Esophagus mucosa (tissue), 1 donor: ENCODE measurements around the gene SAMMSON. TPM values are rescaled to one million over a fixed set of nuclear protein-coding genes. Genes with fewer than 3 reads are reported as not detected.

ENCODE experiments used
- ATAC-seq: fragments of 200-7000 bp; cut with Tn5 transposase; one replicate; pipeline ENCODE4 v1.9.1; 2020
- total RNA-seq: library from RNA; stranded (reverse); gene quantifications from one replicate; pipeline ENCODE4 v1.2.4, GENCODE V29; 2023
- donor health status: DM: yes; HTN: yes; CAD: no.

The SAMMSON gene
- total RNA-seq, 1 donor from 2014 or later, result not detected

DNA sequence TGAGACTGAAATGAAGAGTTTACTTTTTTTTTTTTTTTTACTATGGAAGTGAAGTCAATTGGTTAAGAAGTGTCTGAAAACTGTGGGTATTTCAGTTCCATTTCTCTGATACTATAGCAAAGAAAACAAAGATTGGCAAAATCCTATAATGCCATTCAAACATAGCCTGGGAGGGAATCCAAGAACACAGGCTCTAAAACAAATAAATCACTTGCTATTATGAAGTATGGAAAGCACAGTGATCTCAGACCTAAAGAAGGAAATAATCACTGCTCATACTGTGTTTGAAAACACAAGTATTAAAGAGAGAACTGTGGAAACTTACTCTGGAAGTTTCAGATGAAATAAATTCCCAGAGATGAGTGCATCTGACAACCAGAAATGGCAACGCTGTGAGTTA lies 12.0 kb downstream of the SAMMSON start:
- no peak for ATAC-seq

DNA sequence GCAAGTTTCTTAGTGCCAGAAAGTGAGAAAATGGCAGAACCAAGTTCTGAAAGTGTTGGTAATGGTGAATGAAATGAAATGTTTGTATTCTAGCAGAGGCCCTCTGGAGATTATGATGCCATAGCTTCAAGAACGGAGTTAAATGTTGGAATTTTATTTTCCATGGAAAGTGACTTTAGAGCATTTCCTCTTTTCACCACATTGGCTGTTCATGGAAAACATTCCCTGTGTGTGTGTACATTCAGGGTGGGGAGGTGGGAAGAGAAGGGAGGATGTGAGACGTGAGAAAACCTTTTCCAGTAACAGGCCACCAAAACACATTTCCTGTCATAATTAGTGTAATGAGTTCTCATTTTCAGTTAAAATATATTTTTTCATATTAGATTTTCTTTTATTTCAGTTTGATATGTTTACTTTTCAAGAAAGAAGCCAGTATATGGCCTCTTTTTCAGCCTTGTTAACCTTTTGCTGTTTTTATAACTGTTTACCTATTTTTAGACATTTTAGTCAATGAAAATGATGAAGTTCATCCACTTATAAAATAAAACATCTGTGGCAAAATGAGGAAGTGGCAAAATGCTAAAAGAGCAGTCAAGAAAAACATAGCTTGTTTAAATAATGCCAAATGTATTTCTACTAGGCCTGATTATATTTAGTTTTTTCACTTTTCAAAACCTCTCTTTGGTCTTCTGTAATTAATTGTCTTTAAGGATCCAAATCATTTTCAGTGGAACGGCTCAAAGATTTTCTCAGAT lies 21.6 kb downstream of the SAMMSON start:
- no peak for ATAC-seq

DNA sequence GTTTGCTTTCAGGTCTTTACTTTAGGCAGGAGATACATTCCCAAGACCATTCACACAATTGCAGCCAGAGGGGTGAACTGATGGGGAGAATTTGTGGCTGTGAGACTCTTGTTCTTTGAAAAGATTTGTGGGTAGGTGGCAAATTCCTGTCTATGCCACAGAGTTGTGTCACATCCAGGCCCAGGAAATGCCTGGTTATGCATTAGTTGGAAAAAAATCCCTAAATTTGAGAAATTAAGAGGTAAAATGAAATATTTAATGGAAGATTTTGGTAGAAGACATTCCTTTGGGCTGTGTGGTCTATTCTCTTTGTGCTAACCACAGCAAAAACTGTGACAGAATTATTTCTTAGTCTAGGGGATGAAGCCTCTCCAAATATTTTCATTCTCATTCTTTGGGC lies 28.8 kb downstream of the SAMMSON start:
- no peak for ATAC-seq

GRCh38 chr3:70038693-70039092 lies 39.2 kb downstream of the SAMMSON start:
- no peak for ATAC-seq

- no peak for ATAC-seq
Observed at GRCh38 chr3:70040386-70040785, 40.9 kb downstream of the SAMMSON start.

DNA sequence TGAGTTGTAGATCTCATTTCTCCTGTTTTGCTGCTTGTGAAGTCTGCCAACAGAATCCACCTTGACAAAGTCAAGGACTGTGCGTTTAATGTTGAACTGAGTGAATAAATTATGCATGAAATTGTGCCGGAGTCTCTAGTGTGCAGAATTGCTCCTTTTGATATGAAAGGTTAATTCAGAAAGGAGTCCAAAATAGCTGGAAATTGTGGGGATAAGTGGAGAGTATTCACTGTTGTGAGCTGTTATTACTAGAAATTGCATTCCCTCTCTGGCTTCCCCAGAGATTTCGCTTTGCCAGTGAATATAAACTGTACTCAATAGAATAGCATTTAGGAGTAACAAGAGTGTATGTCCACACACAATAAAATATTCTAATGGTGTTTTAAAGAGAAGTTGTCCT lies 43.1 kb downstream of the SAMMSON start:
- no peak for ATAC-seq

DNA sequence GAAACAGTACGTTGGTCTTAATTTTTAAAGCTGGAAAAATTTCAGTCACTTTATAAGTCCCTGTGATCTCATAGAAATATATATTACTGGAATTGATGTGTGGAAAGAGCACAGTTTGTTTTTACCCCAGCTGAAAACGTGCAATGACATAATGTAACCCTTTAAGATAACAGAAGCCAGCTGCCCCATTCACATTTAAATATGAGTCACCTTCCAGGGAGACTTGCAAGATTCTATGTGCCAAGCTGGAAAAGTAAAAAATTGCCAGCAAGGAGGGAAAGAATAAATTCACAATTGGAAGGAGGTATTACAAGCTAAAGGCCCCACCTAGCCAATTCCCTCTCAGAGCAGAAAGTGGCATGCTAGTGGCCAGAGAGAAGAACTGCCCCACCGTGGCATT lies 50.2 kb downstream of the SAMMSON start:
- no peak for ATAC-seq

- ATAC-seq, result no peak
Observed at GRCh38 chr3:70053293-70053692, 53.8 kb downstream of the SAMMSON start.

DNA sequence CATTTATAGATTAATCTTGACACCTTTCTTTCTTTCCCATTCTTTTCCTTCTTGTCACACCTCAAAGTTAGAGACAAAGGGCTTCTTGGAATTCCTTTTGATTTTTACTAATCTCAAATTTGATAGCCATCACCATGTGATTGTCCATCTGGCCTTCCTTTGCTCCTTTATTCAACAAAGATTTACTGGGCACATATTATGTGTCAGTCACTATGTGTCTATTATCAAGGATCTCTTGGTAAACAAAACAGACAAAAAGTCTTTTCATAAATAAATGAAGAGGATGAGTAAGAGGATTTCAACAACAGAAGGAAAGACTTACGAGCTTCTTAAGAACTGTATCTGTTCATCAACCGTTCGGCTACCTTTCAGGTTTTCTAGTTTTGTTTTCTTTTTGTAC lies 56.5 kb downstream of the SAMMSON start:
- ATAC-seq, result no peak

- no peak for ATAC-seq
Observed at GRCh38 chr3:70057426-70057825, 57.9 kb downstream of the SAMMSON start.

DNA sequence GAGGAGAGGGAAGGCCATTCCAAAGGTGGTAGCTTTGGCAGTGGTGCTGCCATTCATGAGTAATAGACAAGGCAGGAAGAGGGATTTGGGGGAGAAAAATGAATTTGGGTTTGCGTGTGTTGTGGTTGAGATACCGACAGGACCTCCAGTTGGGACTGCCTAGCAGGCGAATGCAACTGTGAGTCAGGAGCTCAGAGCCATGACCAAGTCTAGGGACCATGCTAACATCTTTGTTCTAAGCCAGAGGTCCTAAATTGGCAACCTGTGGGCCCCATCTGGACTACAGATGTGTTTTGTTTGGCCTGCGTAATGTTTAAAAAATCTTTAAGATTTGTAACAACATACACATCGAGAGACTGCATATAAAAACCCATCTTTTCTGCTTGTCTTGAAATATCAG lies 61.6 kb downstream of the SAMMSON start:
- no peak for ATAC-seq

GRCh38 chr3:70064194-70064779 lies 64.8 kb downstream of the SAMMSON start:
- ATAC-seq, result no peak

DNA sequence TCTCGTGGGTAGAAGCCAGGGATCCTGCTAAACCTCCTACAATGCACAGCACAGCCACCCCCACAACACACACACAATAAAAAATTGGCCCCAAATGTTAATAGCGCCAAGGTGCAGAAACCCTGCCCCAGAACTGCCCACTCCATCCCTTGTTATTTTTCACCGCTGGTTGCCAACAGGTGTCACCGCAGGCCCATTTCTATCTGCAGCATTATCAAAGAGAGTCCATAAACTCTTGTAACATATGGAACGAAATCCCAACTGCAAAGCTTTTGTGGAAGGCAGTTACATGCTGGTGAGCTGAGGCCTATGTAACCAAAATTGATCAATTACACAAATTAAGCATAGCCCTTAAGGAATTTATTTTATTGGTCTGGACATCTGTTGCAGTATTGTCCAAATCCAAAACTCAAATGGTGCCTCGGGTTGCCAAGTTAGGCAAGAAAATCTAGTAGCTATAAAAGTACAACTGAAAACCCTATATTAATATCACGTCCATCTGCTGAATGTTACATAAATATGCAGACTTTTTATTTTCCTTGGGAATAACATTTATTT lies 66.2 kb downstream of the SAMMSON start:
- no peak for ATAC-seq

- ATAC-seq, result no peak
Observed at GRCh38 chr3:70067860-70068521, 68.5 kb downstream of the SAMMSON start.

GRCh38 chr3:70069557-70069956 lies 70.0 kb downstream of the SAMMSON start:
- ATAC-seq, result no peak

DNA sequence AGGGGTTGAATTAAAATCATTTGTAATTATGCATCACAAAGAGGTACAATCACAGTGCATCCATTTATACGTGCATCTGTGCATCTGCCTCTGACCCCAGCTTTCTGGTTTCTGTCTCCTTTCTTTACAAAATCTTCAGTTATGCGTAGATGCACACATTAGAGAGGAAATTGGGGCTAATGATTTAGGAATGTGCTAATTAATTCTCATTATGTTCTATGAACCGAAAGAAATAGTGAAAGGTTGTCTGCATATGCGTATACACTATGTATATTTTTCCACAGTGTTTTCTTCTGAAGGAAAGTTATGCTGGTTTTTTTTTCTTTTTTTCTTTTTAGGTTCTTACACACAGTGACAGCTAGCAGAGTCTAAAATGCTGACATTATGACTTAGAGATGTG lies 71.6 kb downstream of the SAMMSON start:
- no peak for ATAC-seq

DNA sequence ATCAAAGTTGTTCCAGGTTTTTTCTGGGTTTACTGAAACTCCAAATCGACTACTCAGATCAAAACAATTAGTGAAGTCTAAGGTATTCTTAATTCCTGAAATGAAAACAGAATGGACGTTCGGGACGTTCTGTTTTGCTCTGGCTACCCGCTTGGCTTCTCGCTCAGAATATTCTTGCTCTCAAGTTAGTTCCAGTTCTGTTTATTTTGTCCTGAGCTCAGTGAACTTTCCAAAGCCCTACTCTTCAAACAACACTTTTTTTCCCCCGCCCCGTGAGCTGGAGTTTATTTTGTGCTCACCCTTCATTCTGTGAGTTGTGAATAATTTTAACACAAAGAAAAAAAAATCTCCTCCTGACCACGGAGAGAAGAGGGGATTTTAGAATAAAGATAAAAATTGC lies 72.6 kb downstream of the SAMMSON start:
- no peak for ATAC-seq

DNA sequence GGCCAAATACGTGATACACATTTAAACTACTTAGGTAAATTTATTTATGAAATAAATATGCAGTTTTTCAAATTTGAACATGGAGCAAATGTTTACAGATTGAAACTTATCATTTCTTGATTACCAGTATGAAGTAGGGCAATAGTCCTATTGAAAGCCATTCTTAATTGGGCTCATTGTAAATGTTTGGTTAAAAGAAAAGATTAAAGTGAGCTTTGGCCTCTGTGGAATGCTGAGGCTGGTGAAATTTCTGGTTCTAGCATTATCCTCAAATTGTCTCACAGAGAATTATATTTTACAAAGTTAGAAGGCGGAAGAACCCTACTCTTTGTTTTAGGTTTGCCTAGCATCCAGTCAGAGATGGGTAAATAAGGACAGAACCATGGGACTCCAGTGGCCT lies 73.2 kb downstream of the SAMMSON start:
- no peak for ATAC-seq

- no peak for ATAC-seq
Observed at GRCh38 chr3:70075101-70075500, 75.6 kb downstream of the SAMMSON start.

GRCh38 chr3:70076396-70076795 lies 76.9 kb downstream of the SAMMSON start:
- no peak for ATAC-seq

GRCh38 chr3:70078778-70079177 lies 79.2 kb downstream of the SAMMSON start:
- ATAC-seq, result no peak

- no peak for ATAC-seq
Observed at GRCh38 chr3:70085613-70086012, 86.1 kb downstream of the SAMMSON start.

DNA sequence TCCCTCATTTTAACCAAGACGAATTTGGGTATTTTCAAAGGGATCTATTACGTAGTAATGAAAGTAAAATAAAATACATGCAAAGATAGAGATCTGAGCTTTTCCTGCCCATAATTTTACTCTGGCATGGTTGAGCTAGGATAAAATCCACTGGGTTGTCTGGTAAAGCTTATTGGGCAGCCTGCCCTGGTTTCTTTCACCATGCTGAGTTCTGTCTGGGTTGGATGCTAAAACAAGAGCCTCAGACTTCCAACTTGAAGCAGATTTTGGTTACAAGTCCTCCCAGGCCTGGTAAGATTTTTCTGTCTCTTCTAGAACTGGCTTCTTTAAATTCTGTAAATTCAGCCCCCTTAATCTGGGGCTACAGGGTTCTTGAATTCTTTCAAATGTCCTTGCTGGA lies 86.8 kb downstream of the SAMMSON start:
- no peak for ATAC-seq
